H9 (cell line): ENCODE data around the gene CCDC40. TPM values are rescaled to one million over a fixed set of nuclear protein-coding genes. Genes with fewer than 3 reads are reported as not detected.

Experiments
- DNase-seq: peaks from one replicate; pipeline ENCODE4 v3.0.0-alpha.2; 2017
- H2AFZ ChIP-seq: one replicate; pipeline ENCODE4 v1.6.1; 2013; ENCODE audit warnings: mild to moderate bottlenecking, low read length, control low read depth, moderate library complexity
- H2AK5ac ChIP-seq: 2 replicates; pipeline ENCODE4 v1.6.1; 2013; ENCODE audit warnings: low read length, control low read depth, mixed read lengths; ENCODE audit not compliant: insufficient read length
- H2BK120ac ChIP-seq: one replicate; pipeline ENCODE4 v1.6.1; 2013; ENCODE audit warnings: low read depth, mild to moderate bottlenecking, low read length, control low read depth, inconsistent platforms; ENCODE audit not compliant: poor library complexity, severe bottlenecking
- H2BK12ac ChIP-seq: 2 replicates; pipeline ENCODE4 v1.6.1; 2013; ENCODE audit warnings: low read length, control low read depth, mixed read lengths, low read depth; ENCODE audit not compliant: insufficient read length
- H2BK15ac ChIP-seq: 2 replicates; pipeline ENCODE4 v1.6.1; 2013; ENCODE audit warnings: low read depth, low read length, control low read depth
- H2BK20ac ChIP-seq: one replicate; pipeline ENCODE4 v1.6.1; 2013; ENCODE audit warnings: low read depth, mild to moderate bottlenecking, low read length, control low read depth, inconsistent platforms; ENCODE audit not compliant: poor library complexity, severe bottlenecking
- H2BK5ac ChIP-seq: 2 replicates; pipeline ENCODE4 v1.6.1; 2013; ENCODE audit warnings: low read length, control low read depth, mixed read lengths; ENCODE audit not compliant: insufficient read length
- H3K14ac ChIP-seq: 2 replicates; pipeline ENCODE4 v1.6.1; 2013; ENCODE audit warnings: low read length, control low read depth; ENCODE audit not compliant: insufficient read depth
- H3K18ac ChIP-seq: 2 replicates; pipeline ENCODE4 v1.6.1; 2013; ENCODE audit warnings: low read depth, mild to moderate bottlenecking, mixed read lengths, low read length, control low read depth; ENCODE audit not compliant: insufficient read length
- H3K23ac ChIP-seq: 2 replicates; pipeline ENCODE4 v1.6.1; 2013; ENCODE audit warnings: low read length, control low read depth, mixed read lengths, low read depth; ENCODE audit not compliant: insufficient read length
- H3K23me2 ChIP-seq: 2 replicates; pipeline ENCODE4 v1.6.1; 2013; ENCODE audit warnings: low read depth, mild to moderate bottlenecking, mixed read lengths, low read length, control low read depth; ENCODE audit not compliant: insufficient read length, poor library complexity, severe bottlenecking
- H3K27ac ChIP-seq: 2 replicates; pipeline ENCODE4 v1.5.1; 2013; ENCODE audit warnings: low read length, control low read depth, mixed read lengths, low read depth; ENCODE audit not compliant: insufficient read length
- H3K27me3 ChIP-seq: 2 replicates; pipeline ENCODE4 v1.6.1; 2013; ENCODE audit warnings: low read length, control low read depth, inconsistent platforms; ENCODE audit not compliant: insufficient read depth
- H3K4ac ChIP-seq: 2 replicates; pipeline ENCODE4 v1.6.1; 2013; ENCODE audit warnings: low read depth, mild to moderate bottlenecking, control low read depth, inconsistent platforms, low read length, moderate library complexity
- H3K4me1 ChIP-seq: 2 replicates; pipeline ENCODE4 v1.6.1; 2013; ENCODE audit warnings: low read length, control low read depth, inconsistent platforms; ENCODE audit not compliant: insufficient read depth
- H3K4me2 ChIP-seq: 2 replicates; pipeline ENCODE4 v1.6.1; 2013; ENCODE audit warnings: low read length, control low read depth, mixed read lengths; ENCODE audit not compliant: insufficient read length, insufficient read depth
- H3K56ac ChIP-seq: 2 replicates; pipeline ENCODE4 v1.6.1; 2013; ENCODE audit warnings: low read depth, mild to moderate bottlenecking, mixed read lengths, low read length, control low read depth; ENCODE audit not compliant: insufficient read length
- H3K79me1 ChIP-seq: 2 replicates; pipeline ENCODE4 v1.6.1; 2013; ENCODE audit warnings: low read depth, mild to moderate bottlenecking, moderate library complexity, low read length, control low read depth, inconsistent platforms; ENCODE audit not compliant: insufficient read depth, poor library complexity, severe bottlenecking
- H3K79me2 ChIP-seq: 2 replicates; pipeline ENCODE4 v1.6.1; 2013; ENCODE audit warnings: low read length, control low read depth, inconsistent platforms; ENCODE audit not compliant: insufficient read depth
- H3K9ac ChIP-seq: 2 replicates; pipeline ENCODE4 v1.6.1; 2013; ENCODE audit warnings: low read length, control low read depth, mixed read lengths; ENCODE audit not compliant: insufficient read length; ENCODE audit errors: extremely low read depth
- H3K9me3 ChIP-seq: one replicate; pipeline ENCODE4 v1.6.1; 2013; ENCODE audit warnings: low read depth, low read length, inconsistent platforms; ENCODE audit not compliant: control insufficient read depth
- H3T11ph ChIP-seq: one replicate; pipeline ENCODE4 v1.6.1; 2013; ENCODE audit warnings: mild to moderate bottlenecking, low read length, control low read depth, inconsistent platforms
- H4K20me1 ChIP-seq: one replicate; pipeline ENCODE4 v1.6.1; 2013; ENCODE audit not compliant: control insufficient read depth, insufficient read length, insufficient read depth
- H4K5ac ChIP-seq: 2 replicates; pipeline ENCODE4 v1.6.1; 2013; ENCODE audit warnings: low read depth, mild to moderate bottlenecking, mixed read lengths, low read length, control low read depth; ENCODE audit not compliant: insufficient read length
- H4K8ac ChIP-seq: replicated peaks from 2 replicates; pipeline ENCODE4 v1.6.1; 2013; ENCODE audit warnings: low read length, control low read depth, mixed read lengths, low read depth; ENCODE audit not compliant: insufficient read length
- H4K91ac ChIP-seq: 2 replicates; pipeline ENCODE4 v1.6.1; 2013; ENCODE audit warnings: low read depth, mild to moderate bottlenecking, moderate library complexity, mixed read lengths, low read length, control low read depth; ENCODE audit not compliant: insufficient read length
- H3K27ac Mint-ChIP-seq, 3 experiments: 2 replicates in 2 of 3; 3 replicates in 1 of 3; pipeline ENCODE4 v1.8.0; 2020 to 2021; ENCODE audit warnings: mixed read lengths in 3 of 3, mild to moderate bottlenecking in 1 of 3, moderate library complexity in 1 of 3
- H3K27me3 Mint-ChIP-seq: 2 replicates; pipeline ENCODE4 v1.8.0; 2021; ENCODE audit warnings: low read depth, mild to moderate bottlenecking, moderate library complexity, mixed read lengths
- H3K36me3 Mint-ChIP-seq, 3 experiments: 2 replicates in 2 of 3; 3 replicates in 1 of 3; pipeline ENCODE4 v1.8.0; 2020 to 2021; ENCODE audit warnings: low read depth in 3 of 3, mixed read lengths in 3 of 3; ENCODE audit not compliant: insufficient read depth in 1 of 3
- H3K4me1 Mint-ChIP-seq, 2 experiments: 2 replicates each; pipeline ENCODE4 v1.8.0; 2020; ENCODE audit warnings: mixed read lengths in 2 of 2
- H3K4me3 Mint-ChIP-seq, 2 experiments: 2 replicates in 1 of 2; 3 replicates in 1 of 2; pipeline ENCODE4 v1.8.0; 2020 to 2021; ENCODE audit warnings: mild to moderate bottlenecking in 2 of 2, mixed read lengths in 2 of 2, moderate library complexity in 1 of 2
- H3K9me3 Mint-ChIP-seq, 2 experiments: 2 replicates in 1 of 2; 3 replicates in 1 of 2; pipeline ENCODE4 v1.8.0; 2020; ENCODE audit warnings: mild to moderate bottlenecking in 2 of 2, mixed read lengths in 2 of 2, moderate library complexity in 1 of 2
- CTCF ChIP-seq: fragments of 200-600 bp; sonication (generic); conservative IDR thresholded peaks from 3 replicates; pipeline ENCODE4 v1.8.0; 2021; ENCODE audit warnings: antibody characterized with exemption, mild to moderate bottlenecking
- WGBS: extraction: QIAGEN DNeasy Blood & Tissue Kit; methylation state at CpG from one replicate; pipeline ENCODE4 v1.1.7; 2013; ENCODE audit warnings: missing lambda C conversion rate, low lambda C conversion rate, mixed read lengths; ENCODE audit not compliant: insufficient read length; ENCODE audit errors: extremely low coverage; 5-methylcytosine and 5-hydroxymethylcytosine counted together
- total RNA-seq: library from RNA; stranded (reverse); gene quantifications from 2 replicates; pipeline ENCODE4 v1.2.1, GENCODE V29; 2021

The CCDC40 gene
- total RNA-seq, 1 experiment from 2014 or later = 8.9 TPM

- Histone ChIP-seq H4K8ac (no peak overlapping the region), H3T11ph (no peak overlapping the region), H3K9ac (no peak overlapping the region), H3K23ac (no peak overlapping the region), H2AK5ac (no peak overlapping the region), H4K5ac (no peak overlapping the region), H4K20me1 (no peaks in the 10 kb centered on the region), H3K4me2 (no peak overlapping the region), H3K4ac (no peak overlapping the region), H3K14ac (no peak overlapping the region), H3K27me3 (no peaks in the 10 kb centered on the region), H2BK120ac (no peak overlapping the region), H3K27ac (no peak overlapping the region), H3K23me2 (no peaks in the 10 kb centered on the region), H3K4me1 (no peaks in the 10 kb centered on the region), H2BK20ac (no peak overlapping the region), H2BK5ac (no peak overlapping the region), H3K56ac (no peak overlapping the region), H2AFZ (no peak overlapping the region), H2BK15ac (no peak overlapping the region), H3K9me3 (no peaks in the 10 kb centered on the region), H3K79me2 (peaks cover 1% of the 10 kb centered on the region; the same call in 1 of the 2 replicates), H2BK12ac (no peak overlapping the region), H3K79me1 (no peaks in the 10 kb centered on the region), H4K91ac (no peak overlapping the region), H3K18ac (no peak overlapping the region)
- Mint-ChIP-seq H3K27ac (no peak overlapping the region), H3K4me1 (peaks cover 5 to 12% of the 10 kb centered on the region in 2 experiments; a peak in 2 of 4 replicates), H3K4me3 (no peak overlapping the region), H3K9me3 (no peaks in the 10 kb centered on the region; a peak in 1 of 5 replicates), H3K27me3 (no peaks in the 10 kb centered on the region; the same call in 1 of the 2 replicates), H3K36me3 (peaks cover 18 to 34% (median 18%) of the 10 kb centered on the region in 3 experiments)
- WGBS = no CpG with 5 or more reads among the region's 10 CpGs
- no peak for TF ChIP-seq CTCF
- no peak for DNase-seq
Measured at GRCh38 chr17:80011989-80012555, 24.4 kb upstream of the CCDC40 start.
